Prostate gland (tissue), 2 donors: ENCODE results near the gene ZSCAN31.

ENCODE experiments used
- CTCF ChIP-seq, 4 experiments: fragments of 200-600 bp in 2 of 4; fragments of 450-650 bp in 2 of 4; sonication (generic) in 2 of 4; IDR thresholded peaks; 1 replicate in 3 of 4; 2 replicates in 1 of 4; pipeline ENCODE4 v1.5.1; 2016 to 2019; ENCODE audit warnings: antibody characterized with exemption in 4 of 4, mild to moderate bottlenecking in 2 of 4, moderate library complexity in 2 of 4
- POLR2A ChIP-seq: fragments of 450-650 bp; IDR thresholded peaks from one replicate; pipeline ENCODE4 v1.6.1; 2016; ENCODE audit warnings: antibody characterized with exemption, mild to moderate bottlenecking

- no peak for TF ChIP-seq CTCF (IDR thresholded peaks at IDR 0.05)
- TF ChIP-seq POLR2A, result no peak
Observed at GRCh38 chr6:28356666-28357020, 20.7 kb upstream of the ZSCAN31 start.
